Activated T-cell treated with anti-CD3 and anti-CD28 coated beads for 24 hours (primary cell): ENCODE measurements around the gene DTX3L.
A peak's percentile ranks its signal among the peaks of the same experiment; 100 is the strongest.

Source experiments
- DNase-seq: peaks from one replicate; pipeline ENCODE4 v3.0.0-alpha.2; 2020; ENCODE audit warnings: low read depth

The DTX3L gene

GRCh38 chr3:122606330-122606729 is 42.2 kb downstream of the DTX3L start:
- DNase-seq, result no peak

GRCh38 chr3:122608916-122609315 is 44.8 kb downstream of the DTX3L start:
- no peak for DNase-seq

- peak; percentile 9 for DNase-seq
Observed at GRCh38 chr3:122609798-122610559, 45.8 kb downstream of the DTX3L start.

GRCh38 chr3:122612696-122613095 is 48.6 kb downstream of the DTX3L start:
- no peak for DNase-seq

GRCh38 chr3:122615303-122615702 is 51.2 kb downstream of the DTX3L start:
- DNase-seq, result no peak

GRCh38 chr3:122618614-122619013 is 54.5 kb downstream of the DTX3L start:
- no peak for DNase-seq

- no peak for DNase-seq
Observed at GRCh38 chr3:122619040-122619439, 54.9 kb downstream of the DTX3L start.

- no peak for DNase-seq
Observed at GRCh38 chr3:122620399-122620798, 56.3 kb downstream of the DTX3L start.

- DNase-seq, result no peak
Observed at GRCh38 chr3:122621112-122621511, 57.0 kb downstream of the DTX3L start.

- no peak for DNase-seq
Observed at GRCh38 chr3:122623031-122623829, 59.1 kb downstream of the DTX3L start.
